ENCODE measurements around the gene MYO18A.

DNA sequence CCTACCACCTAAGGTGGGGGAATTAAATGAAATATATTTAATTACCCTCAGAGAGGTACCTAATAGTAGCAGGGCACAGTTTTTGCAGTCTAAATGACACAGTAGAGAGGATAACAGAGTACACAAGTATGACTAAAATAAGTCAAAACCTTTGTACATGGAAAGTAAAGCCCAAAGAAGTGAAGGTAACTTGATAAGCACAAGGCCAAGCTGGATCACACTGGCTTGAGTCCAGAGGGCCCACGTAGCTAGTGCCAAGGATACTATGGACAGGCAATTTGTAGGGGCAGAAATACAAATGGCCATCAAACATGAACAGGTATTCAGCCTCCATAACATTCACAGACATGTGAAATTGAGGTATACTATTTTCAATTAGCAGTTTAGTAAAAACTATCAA is 7.6 kb downstream of the MYO18A start:
- TF ChIP-seq POLR2AphosphoS5 (IDR thresholded peaks at IDR 0.05) = no peak
- TF ChIP-seq, protein P1, sequence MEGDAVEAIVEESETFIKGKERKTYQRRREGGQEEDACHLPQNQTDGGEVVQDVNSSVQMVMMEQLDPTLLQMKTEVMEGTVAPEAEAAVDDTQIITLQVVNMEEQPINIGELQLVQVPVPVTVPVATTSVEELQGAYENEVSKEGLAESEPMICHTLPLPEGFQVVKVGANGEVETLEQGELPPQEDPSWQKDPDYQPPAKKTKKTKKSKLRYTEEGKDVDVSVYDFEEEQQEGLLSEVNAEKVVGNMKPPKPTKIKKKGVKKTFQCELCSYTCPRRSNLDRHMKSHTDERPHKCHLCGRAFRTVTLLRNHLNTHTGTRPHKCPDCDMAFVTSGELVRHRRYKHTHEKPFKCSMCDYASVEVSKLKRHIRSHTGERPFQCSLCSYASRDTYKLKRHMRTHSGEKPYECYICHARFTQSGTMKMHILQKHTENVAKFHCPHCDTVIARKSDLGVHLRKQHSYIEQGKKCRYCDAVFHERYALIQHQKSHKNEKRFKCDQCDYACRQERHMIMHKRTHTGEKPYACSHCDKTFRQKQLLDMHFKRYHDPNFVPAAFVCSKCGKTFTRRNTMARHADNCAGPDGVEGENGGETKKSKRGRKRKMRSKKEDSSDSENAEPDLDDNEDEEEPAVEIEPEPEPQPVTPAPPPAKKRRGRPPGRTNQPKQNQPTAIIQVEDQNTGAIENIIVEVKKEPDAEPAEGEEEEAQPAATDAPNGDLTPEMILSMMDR (IDR thresholded peaks at IDR 0.05) = no peak

All from prostate gland (tissue), 2 donors.